Mesenchymal stem cell (in vitro differentiated cells and primary cell): Measurements from ENCODE around the gene RNF222.

Experiments used
- DNase-seq: peaks from one replicate; pipeline ENCODE4 v3.0.0-alpha.2; 2013
- H2AFZ ChIP-seq: one replicate; pipeline ENCODE4 v1.6.1; 2013; ENCODE audit warnings: low read depth, mild to moderate bottlenecking, control low read depth, inconsistent platforms, low read length, moderate library complexity
- H2AK5ac ChIP-seq: 2 replicates; pipeline ENCODE4 v1.6.1; 2013; ENCODE audit warnings: low read length, moderate library complexity, mild to moderate bottlenecking, inconsistent platforms; ENCODE audit not compliant: severe bottlenecking
- H2BK120ac ChIP-seq: one replicate; pipeline ENCODE4 v1.6.1; 2013; ENCODE audit warnings: low read depth, mild to moderate bottlenecking, inconsistent platforms, low read length, moderate library complexity
- H2BK12ac ChIP-seq, 2 experiments: one replicate each; pipeline ENCODE4 v1.6.1; 2013; ENCODE audit warnings: inconsistent platforms in 2 of 2, low read length in 2 of 2, mild to moderate bottlenecking in 2 of 2, moderate library complexity in 2 of 2, control low read depth in 1 of 2
- H2BK15ac ChIP-seq: one replicate; pipeline ENCODE4 v1.6.1; 2013; ENCODE audit warnings: mild to moderate bottlenecking, low read depth, inconsistent platforms; ENCODE audit not compliant: poor library complexity, severe bottlenecking
- H2BK5ac ChIP-seq: 2 replicates; pipeline ENCODE4 v1.6.1; 2013; ENCODE audit warnings: low read depth, mild to moderate bottlenecking, low read length, control low read depth, inconsistent platforms; ENCODE audit not compliant: poor library complexity, severe bottlenecking
- H3K14ac ChIP-seq, 2 experiments: one replicate each; pipeline ENCODE4 v1.6.1; 2013; ENCODE audit warnings: inconsistent platforms in 2 of 2, low read length in 2 of 2, control low read depth in 1 of 2, mild to moderate bottlenecking in 1 of 2, moderate library complexity in 1 of 2
- H3K18ac ChIP-seq, 2 experiments: one replicate each; pipeline ENCODE4 v1.6.1; 2013; ENCODE audit warnings: inconsistent platforms in 2 of 2, low read length in 2 of 2, control low read depth in 1 of 2, low read depth in 1 of 2, mild to moderate bottlenecking in 1 of 2
- H3K23ac ChIP-seq, 2 experiments: one replicate each; pipeline ENCODE4 v1.6.1; 2013; ENCODE audit warnings: inconsistent platforms in 2 of 2, low read length in 2 of 2, mild to moderate bottlenecking in 2 of 2, moderate library complexity in 2 of 2, control low read depth in 1 of 2
- H3K27ac ChIP-seq: 2 replicates; pipeline ENCODE4 v1.5.1; 2013; ENCODE audit warnings: mild to moderate bottlenecking, moderate library complexity, low read length, control low read depth, inconsistent platforms; ENCODE audit not compliant: poor library complexity, severe bottlenecking
- H3K27me3 ChIP-seq, 2 experiments: 2 replicates each; pipeline versions ENCODE4 v1.6.1 to v1.7.0; 2013; ENCODE audit warnings: low read length in 2 of 2, mild to moderate bottlenecking in 2 of 2, moderate library complexity in 2 of 2, control low read depth in 1 of 2, inconsistent platforms in 1 of 2; ENCODE audit not compliant: control insufficient read depth in 1 of 2, insufficient read depth in 1 of 2
- H3K36me3 ChIP-seq, 2 experiments: 2 replicates each; pipeline versions ENCODE4 v1.6.1 to v1.7.0; 2013; ENCODE audit warnings: low read length in 2 of 2, control low read depth in 1 of 2, inconsistent platforms in 1 of 2, low read depth in 1 of 2, mild to moderate bottlenecking in 1 of 2; ENCODE audit not compliant: insufficient read depth in 2 of 2, control insufficient read depth in 1 of 2
- H3K4ac ChIP-seq, 2 experiments: one replicate each; pipeline ENCODE4 v1.6.1; 2013; ENCODE audit warnings: inconsistent platforms in 2 of 2, low read length in 2 of 2, mild to moderate bottlenecking in 2 of 2, moderate library complexity in 2 of 2, control low read depth in 1 of 2, low read depth in 1 of 2
- H3K4me1 ChIP-seq: 2 replicates; pipeline ENCODE4 v1.6.1; 2013; ENCODE audit warnings: low read depth, low read length, control low read depth; ENCODE audit not compliant: control insufficient read depth, insufficient read depth
- H3K4me2 ChIP-seq: 2 replicates; pipeline ENCODE4 v1.6.1; 2013; ENCODE audit warnings: low read length, mild to moderate bottlenecking, inconsistent platforms; ENCODE audit not compliant: poor library complexity, severe bottlenecking
- H3K4me3 ChIP-seq, 2 experiments: 2 replicates each; pipeline versions ENCODE4 v1.5.1 to v1.7.0; 2013; ENCODE audit warnings: low read length in 2 of 2, mild to moderate bottlenecking in 2 of 2, control low read depth in 1 of 2, low read depth in 1 of 2; ENCODE audit not compliant: insufficient read depth in 1 of 2
- H3K79me1 ChIP-seq: replicated peaks from 2 replicates; pipeline ENCODE4 v1.6.1; 2013; ENCODE audit warnings: mild to moderate bottlenecking, control low read depth, low read length, inconsistent platforms; ENCODE audit not compliant: poor library complexity, severe bottlenecking
- H3K9ac ChIP-seq: 2 replicates; pipeline ENCODE4 v1.7.0; 2013; ENCODE audit warnings: mild to moderate bottlenecking, low read length, moderate library complexity
- H3K9me3 ChIP-seq: 2 replicates; pipeline ENCODE4 v1.7.0; 2013; ENCODE audit warnings: mild to moderate bottlenecking, low read length; ENCODE audit not compliant: control insufficient read depth
- H4K8ac ChIP-seq: one replicate; pipeline ENCODE4 v1.6.1; 2013; ENCODE audit warnings: inconsistent platforms, mild to moderate bottlenecking, low read length, moderate library complexity
- H4K91ac ChIP-seq: one replicate; pipeline ENCODE4 v1.6.1; 2013; ENCODE audit warnings: mild to moderate bottlenecking, low read length, inconsistent platforms
- WGBS: methylation state at CpG from one replicate; pipeline ENCODE4 v1.1.7; 2013; ENCODE audit warnings: mixed read lengths; 5-methylcytosine and 5-hydroxymethylcytosine counted together

RNF222 gene

GRCh38 chr17:8413328-8413727, 15.7 kb upstream of the RNF222 start:
- H3K79me1 ChIP-seq, result no peaks in the 10 kb centered on the region

GRCh38 chr17:8412089-8412488, 14.5 kb upstream of the RNF222 start:
- Histone ChIP-seq H2AK5ac (no peak overlapping the region), H3K4me1 (peaks cover 3% of the 10 kb centered on the region), H3K36me3 (no peaks in the 10 kb centered on the region), H2BK15ac (no peak overlapping the region), H2BK120ac (no peak overlapping the region), H3K27me3 (peaks cover 7 to 9% of the 10 kb centered on the region in 2 experiments), H3K27ac (no peak overlapping the region), H4K91ac (no peak overlapping the region), H2AFZ (no peak overlapping the region), H3K14ac (no peak overlapping the region), H3K4me2 (no peak overlapping the region), H2BK5ac (no peak overlapping the region), H3K79me1 (no peaks in the 10 kb centered on the region), H3K18ac (no peak overlapping the region), H2BK12ac (no peak overlapping the region), H3K9me3 (no peaks in the 10 kb centered on the region), H4K8ac (no peak overlapping the region), H3K23ac (no peak overlapping the region), H3K9ac (no peak overlapping the region), H3K4me3 (no peak overlapping the region), H3K4ac (no peak overlapping the region)
- peak; percentile 42 for DNase-seq
- 90% methylated on average over 4 of the region's 5 CpGs for WGBS

More at GRCh38 chr17:8413328-8413727, 15.7 kb upstream of the RNF222 start:
- no peak overlapping the region for H3K23ac ChIP-seq
- H3K4ac ChIP-seq, result no peak overlapping the region
- no peak overlapping the region for H3K18ac ChIP-seq
- no peak overlapping the region for H2BK12ac ChIP-seq
- no peak overlapping the region for H3K14ac ChIP-seq
- DNase-seq, result no peak
- H2BK120ac ChIP-seq, result no peak overlapping the region
- no peak overlapping the region for H3K27ac ChIP-seq
- H3K4me3 ChIP-seq, result no peak overlapping the region
- no peaks in the 10 kb centered on the region for H3K9me3 ChIP-seq
- no peak overlapping the region for H2AK5ac ChIP-seq
- H4K8ac ChIP-seq, result no peak overlapping the region
- no peak overlapping the region for H2AFZ ChIP-seq
- no peak overlapping the region for H2BK5ac ChIP-seq
- H4K91ac ChIP-seq, result no peak overlapping the region
- H2BK15ac ChIP-seq, result no peak overlapping the region
- peaks cover 2% of the 10 kb centered on the region for H3K4me1 ChIP-seq
- H3K36me3 ChIP-seq, result no peaks in the 10 kb centered on the region
- peaks cover 13 to 20% of the 10 kb centered on the region in 2 experiments for H3K27me3 ChIP-seq
- H3K4me2 ChIP-seq, result no peak overlapping the region
- WGBS, result 79% methylated on average over 2 of the region's 4 CpGs
- no peak overlapping the region for H3K9ac ChIP-seq

GRCh38 chr17:8410883-8411238, 13.2 kb upstream of the RNF222 start:
- peaks cover 0 to 8% of the 10 kb centered on the region in 2 experiments for H3K27me3 ChIP-seq
- no peak overlapping the region for H3K9ac ChIP-seq
- no peak overlapping the region for H3K4me2 ChIP-seq
- H2BK5ac ChIP-seq, result no peak overlapping the region
- H2BK15ac ChIP-seq, result no peak overlapping the region
- H2AFZ ChIP-seq, result no peak overlapping the region
- H3K9me3 ChIP-seq, result no peaks in the 10 kb centered on the region
- no peak overlapping the region for H3K4ac ChIP-seq
- no peak overlapping the region for H2AK5ac ChIP-seq
- H3K27ac ChIP-seq, result no peak overlapping the region
- H2BK12ac ChIP-seq, result no peak overlapping the region
- no peak overlapping the region for H3K14ac ChIP-seq
- H3K36me3 ChIP-seq, result no peaks in the 10 kb centered on the region
- DNase-seq, result no peak
- H4K8ac ChIP-seq, result no peak overlapping the region
- no peak overlapping the region for H4K91ac ChIP-seq
- H3K18ac ChIP-seq, result no peak overlapping the region
- peaks cover 3% of the 10 kb centered on the region for H3K4me1 ChIP-seq
- no peak overlapping the region for H3K23ac ChIP-seq
- no peaks in the 10 kb centered on the region for H3K79me1 ChIP-seq
- 89% methylated on average over 1 of the region's 1 CpG for WGBS
- no peak overlapping the region for H3K4me3 ChIP-seq
- no peak overlapping the region for H2BK120ac ChIP-seq

GRCh38 chr17:8409966-8410882, 12.6 kb upstream of the RNF222 start:
- 34% methylated on average over 19 of the region's 19 CpGs for WGBS

More at GRCh38 chr17:8409966-8410882, 12.6 kb upstream of the RNF222 start:
- H3K9ac ChIP-seq, result peak overlapping the region; percentile 3
- H3K4me3 ChIP-seq, result no peak overlapping the region
- H2AFZ ChIP-seq, result no peak overlapping the region
- H3K4me2 ChIP-seq, result no peak overlapping the region
- no peak overlapping the region for H4K91ac ChIP-seq
- no peak overlapping the region for H3K23ac ChIP-seq
- no peaks in the 10 kb centered on the region for H3K9me3 ChIP-seq
- H3K79me1 ChIP-seq, result no peaks in the 10 kb centered on the region
- no peak overlapping the region for H2BK120ac ChIP-seq
- H2BK5ac ChIP-seq, result no peak overlapping the region
- H4K8ac ChIP-seq, result peak overlapping the region; percentile 19
- no peak overlapping the region for H2AK5ac ChIP-seq
- no peaks in the 10 kb centered on the region for H3K36me3 ChIP-seq
- H2BK12ac ChIP-seq, result no peak overlapping the region
- no peak overlapping the region for H2BK15ac ChIP-seq
- H3K4ac ChIP-seq, result no peak overlapping the region
- no peak overlapping the region for H3K18ac ChIP-seq
- H3K14ac ChIP-seq, result no peak overlapping the region
- peaks cover 0 to 8% of the 10 kb centered on the region in 2 experiments for H3K27me3 ChIP-seq
- peaks cover 5% of the 10 kb centered on the region for H3K4me1 ChIP-seq
- peak; percentile 86 for DNase-seq
- H3K27ac ChIP-seq, result no peak overlapping the region
